G401.6 (cell line): ENCODE data around the gene STK40.

ENCODE experiments used
- FAIRE-seq: peaks from 2 replicates; lab custom pipeline; 2012; peaks lifted over from hg19 to GRCh38; lab: Jason Lieb, UNC

STK40 gene

DNA sequence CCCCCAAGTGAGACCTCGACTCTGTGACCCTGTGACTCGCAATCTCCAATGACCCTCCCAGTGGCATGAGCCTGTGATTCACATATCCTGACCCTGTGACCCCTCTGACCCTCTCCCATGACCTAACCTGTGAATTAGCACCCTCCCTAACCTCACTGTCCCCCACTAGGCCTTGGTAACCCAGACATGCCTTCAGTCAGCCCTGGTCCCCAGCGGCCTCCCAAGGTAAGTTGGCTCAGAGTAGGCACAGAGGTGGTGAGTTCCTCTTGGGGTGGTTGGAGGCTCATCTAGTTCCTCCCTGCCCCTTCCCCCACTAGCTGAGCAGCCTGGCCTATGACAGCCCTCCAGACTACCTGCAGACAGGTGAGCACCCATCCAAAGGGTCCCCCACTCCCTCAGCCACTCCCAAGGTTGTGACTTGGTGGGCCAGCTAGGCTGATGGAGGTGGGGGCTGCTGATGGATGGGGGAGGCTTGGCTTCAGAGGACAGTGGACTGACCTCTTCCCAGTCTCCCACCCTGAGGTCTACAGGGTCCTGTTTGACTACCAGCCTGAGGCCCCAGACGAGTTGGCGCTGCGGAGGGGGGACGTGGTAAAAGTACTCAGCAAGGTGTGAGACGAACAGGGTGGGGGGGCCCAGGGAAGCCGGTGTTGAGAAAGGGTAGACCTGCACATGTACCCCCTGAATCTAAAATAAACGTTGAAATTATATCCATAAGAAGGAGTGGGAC is 78.0 kb downstream of the STK40 start:
- FAIRE-seq = no peak

- FAIRE-seq = no peak
These were observed 78.7 kb downstream of the STK40 start for GRCh38 chr1:36306902-36307456.

- no peak for FAIRE-seq
These were observed 79.4 kb downstream of the STK40 start, which contains the start of gene SH3D21 for GRCh38 chr1:36306210-36306901. Gene SH3D21 (plus strand): TSS chr1:36306368. CDS start chr1:36306421, 53 bp downstream.

DNA sequence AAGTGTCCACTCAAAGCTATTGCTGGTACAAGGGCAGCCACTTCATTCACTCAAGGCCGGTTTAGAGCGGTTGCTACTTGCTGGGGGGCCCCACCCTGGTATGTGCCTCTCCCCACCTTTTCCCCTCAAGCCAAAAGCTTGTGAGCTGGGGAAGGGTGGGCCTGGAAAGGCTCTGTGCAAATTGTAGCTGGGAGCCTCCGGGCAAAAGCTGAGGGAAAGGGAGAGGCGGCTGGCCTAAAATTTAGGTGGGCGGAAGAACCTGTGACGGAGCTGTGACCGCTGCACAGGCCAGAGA is 79.9 kb downstream of the STK40 start:
- no peak for FAIRE-seq

- FAIRE-seq = no peak
These were observed 80.5 kb downstream of the STK40 start for GRCh38 chr1:36304970-36305914.

GRCh38 chr1:36304521-36304920 is 81.2 kb downstream of the STK40 start:
- peak; percentile 61 for FAIRE-seq

GRCh38 chr1:36303650-36304360 is 81.9 kb downstream of the STK40 start:
- no peak for FAIRE-seq

- no peak for FAIRE-seq
These were observed 82.5 kb downstream of the STK40 start for GRCh38 chr1:36303244-36303643.

DNA sequence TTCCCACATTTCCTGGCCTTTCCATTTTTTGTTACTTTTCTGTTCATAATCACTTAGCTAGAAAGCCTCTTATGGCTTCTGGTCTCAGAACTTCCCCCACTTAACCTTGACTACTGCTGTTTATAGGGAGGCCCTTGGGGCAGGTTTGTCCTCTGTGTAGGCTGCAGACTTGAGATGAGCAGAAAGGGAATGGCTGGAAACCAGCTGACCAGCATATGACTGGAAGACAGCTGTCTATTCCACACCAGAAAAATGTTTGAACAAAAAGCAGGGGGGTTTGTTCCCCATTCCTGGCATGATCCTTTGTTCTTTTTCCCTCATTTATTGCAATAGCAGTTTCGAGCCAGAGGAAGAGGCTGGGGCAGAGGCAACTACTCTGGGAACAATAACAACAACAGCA is 84.5 kb downstream of the STK40 start:
- no peak for FAIRE-seq

DNA sequence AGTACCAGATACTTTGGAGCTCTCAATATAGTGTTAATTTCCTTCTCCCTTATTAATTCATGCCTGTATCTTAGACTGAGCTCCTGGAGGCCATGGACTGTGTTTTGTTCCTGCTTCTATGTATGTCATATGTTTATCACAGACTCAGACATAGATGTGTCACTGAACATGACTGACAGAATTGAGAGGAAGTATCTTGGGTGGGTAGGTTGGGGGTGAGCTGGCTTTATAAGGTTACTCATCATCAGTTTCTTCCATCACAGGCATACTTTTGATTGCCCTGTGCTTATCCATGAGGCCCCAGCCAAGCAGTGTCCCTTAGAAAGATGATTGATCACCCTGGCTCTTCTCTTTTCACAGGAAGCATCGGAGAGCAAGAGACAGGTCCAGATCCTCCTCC is 85.2 kb downstream of the STK40 start:
- no peak for FAIRE-seq

- no peak for FAIRE-seq
These were observed 87.1 kb downstream of the STK40 start for GRCh38 chr1:36298640-36299039.

GRCh38 chr1:36297062-36297461 is 88.7 kb downstream of the STK40 start:
- FAIRE-seq = no peak

DNA sequence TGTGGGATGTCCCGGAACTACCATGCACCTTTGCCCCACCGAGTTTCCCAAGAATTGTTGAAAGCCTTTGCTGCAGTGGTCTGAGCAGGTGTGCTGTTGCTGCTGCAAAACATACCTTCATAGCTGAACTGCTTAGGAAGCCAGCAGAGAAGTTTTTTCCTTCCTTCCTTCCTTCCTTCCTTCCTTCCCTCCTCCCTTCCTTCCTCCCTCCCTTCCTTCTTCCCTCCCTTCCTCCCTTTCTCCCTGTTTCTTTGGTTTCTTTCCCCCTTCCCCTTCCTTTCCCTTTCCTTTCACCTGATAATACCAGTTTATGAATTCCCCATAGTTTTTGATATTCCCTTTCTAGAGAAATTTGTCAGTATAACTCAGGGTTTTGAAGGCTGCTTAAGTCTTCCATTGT is 90.3 kb downstream of the STK40 start:
- FAIRE-seq = no peak
